Neural cell (in vitro differentiated cells): ENCODE results near the gene TNFAIP8L3. TPM values are rescaled to one million over a fixed set of nuclear protein-coding genes. Genes with fewer than 3 reads are reported as not detected.

ENCODE experiments used
- H2AFZ ChIP-seq: fragments of 200-600, 300-800 bp; sonication (generic), shearing (Covaris generic); 2 replicates; pipeline ENCODE4 v1.6.0; 2014; ENCODE audit warnings: low read depth, mild to moderate bottlenecking, antibody characterized with exemption, low read length, moderate library complexity
- H3F3A ChIP-seq: fragments of 200-600 bp; shearing (Covaris generic); 2 replicates; pipeline ENCODE4 v1.6.1; 2016; ENCODE audit warnings: mild to moderate bottlenecking, moderate library complexity, mixed read lengths, antibody characterized with exemption, low read length; ENCODE audit not compliant: insufficient read depth, poor library complexity, severe bottlenecking
- H3K27ac ChIP-seq: fragments of 200-600, 300-800 bp; sonication (generic), shearing (Covaris generic); 2 replicates; pipeline ENCODE4 v1.5.1; 2014; ENCODE audit warnings: mild to moderate bottlenecking, low read length, moderate library complexity
- H3K27me3 ChIP-seq: fragments of 300-800, 200-600 bp; sonication (generic), shearing (Covaris generic); 2 replicates; pipeline ENCODE4 v1.6.0; 2014; ENCODE audit warnings: mild to moderate bottlenecking, low read depth, low read length, moderate library complexity; ENCODE audit not compliant: insufficient read depth
- H3K36me3 ChIP-seq: fragments of 300-800, 200-600 bp; sonication (generic), shearing (Covaris generic); 2 replicates; pipeline ENCODE4 v1.5.1; 2014; ENCODE audit warnings: mild to moderate bottlenecking, antibody characterized with exemption, low read length, moderate library complexity; ENCODE audit not compliant: insufficient read depth
- H3K4me2 ChIP-seq: fragments of 300-800, 200-600 bp; sonication (generic), shearing (Covaris generic); 2 replicates; pipeline ENCODE4 v1.6.0; 2014; ENCODE audit warnings: mild to moderate bottlenecking, low read length
- H3K4me3 ChIP-seq: fragments of 300-800, 200-600 bp; sonication (generic), shearing (Covaris generic); 2 replicates; pipeline ENCODE4 v1.5.1; 2014; ENCODE audit warnings: mild to moderate bottlenecking, low read length, moderate library complexity
- H3K79me2 ChIP-seq: fragments of 200-600 bp; shearing (Covaris generic); replicated peaks from 2 replicates; pipeline ENCODE4 v1.6.0; 2014; ENCODE audit warnings: mild to moderate bottlenecking, low read length, moderate library complexity; ENCODE audit not compliant: insufficient read depth
- H3K9ac ChIP-seq: fragments of 300-800, 200-600 bp; sonication (generic), shearing (Covaris generic); 2 replicates; pipeline ENCODE4 v1.6.1; 2016; ENCODE audit warnings: mild to moderate bottlenecking, low read length, mixed read lengths
- H3K9me2 ChIP-seq: fragments of 200-600 bp; shearing (Covaris generic); 2 replicates; pipeline ENCODE4 v1.6.1; 2016; ENCODE audit warnings: mild to moderate bottlenecking, low read length, mixed read lengths; ENCODE audit not compliant: insufficient read depth
- H3K9me3 ChIP-seq: fragments of 200-600, 300-800 bp; sonication (generic), shearing (Covaris generic); 2 replicates; pipeline ENCODE4 v1.6.1; 2016; ENCODE audit warnings: mild to moderate bottlenecking, mixed run types, low read length, moderate library complexity, mixed read lengths
- H4K20me1 ChIP-seq: fragments of 200-600 bp; shearing (Covaris generic); 2 replicates; pipeline ENCODE4 v1.6.1; 2016; ENCODE audit warnings: mild to moderate bottlenecking, mixed run types; ENCODE audit not compliant: insufficient read depth
- EP300 ChIP-seq: fragments of 450-650 bp; conservative IDR thresholded peaks from 2 replicates; pipeline ENCODE4 v1.6.1; 2014; ENCODE audit warnings: antibody characterized with exemption, mild to moderate bottlenecking, moderate library complexity; ENCODE audit not compliant: poor library complexity, severe bottlenecking
- EZH2 ChIP-seq: fragments of 200-600, 300-800 bp; shearing (Covaris generic), sonication (generic); IDR thresholded peaks from 2 replicates; pipeline ENCODE4 v1.6.1; 2014; ENCODE audit warnings: antibody characterized with exemption, low read length, borderline replicate concordance, mild to moderate bottlenecking; ENCODE audit not compliant: insufficient read depth, poor library complexity, severe bottlenecking
- MXI1 ChIP-seq: fragments of 450-650 bp; conservative IDR thresholded peaks from 2 replicates; pipeline ENCODE4 v1.6.1; 2014; ENCODE audit warnings: antibody characterized with exemption, mild to moderate bottlenecking; ENCODE audit not compliant: poor library complexity, severe bottlenecking
- POLR2AphosphoS5 ChIP-seq: IDR thresholded peaks from 2 replicates; pipeline ENCODE4 v1.6.1; 2012
- RAD21 ChIP-seq: fragments of 450-650 bp; conservative IDR thresholded peaks from 2 replicates; pipeline ENCODE4 v1.6.1; 2014; ENCODE audit warnings: antibody characterized with exemption, mild to moderate bottlenecking, moderate library complexity
- SMC3 ChIP-seq: fragments of 450-650 bp; conservative IDR thresholded peaks from 2 replicates; pipeline ENCODE4 v1.6.1; 2014; ENCODE audit warnings: antibody characterized with exemption, mild to moderate bottlenecking, moderate library complexity; ENCODE audit not compliant: poor library complexity
- TAF1 ChIP-seq: IDR thresholded peaks from 2 replicates; pipeline ENCODE4 v1.6.1; 2012; ENCODE audit warnings: low read depth
- polyA plus RNA-seq: library from polyadenylated mRNA; depleted of rRNA; stranded (reverse); fragments of >200 nt; gene quantifications from 2 replicates; pipeline ENCODE4 v1.2.3, GENCODE V29; 2014
- TF ChIP-seq, protein P1 (sequence below): IDR thresholded peaks from 2 replicates; pipeline ENCODE4 v1.6.1; 2012; ENCODE audit warnings: borderline replicate concordance
- TF ChIP-seq, protein P2 (sequence below): fragments of 450-650 bp; IDR thresholded peaks from 2 replicates; pipeline ENCODE4 v1.5.1; 2014; ENCODE audit warnings: antibody characterized with exemption, mild to moderate bottlenecking, moderate library complexity; ENCODE audit not compliant: poor library complexity, severe bottlenecking

TNFAIP8L3 gene
- polyA plus RNA-seq, 1 donor from 2014 or later = 0.16 TPM

DNA sequence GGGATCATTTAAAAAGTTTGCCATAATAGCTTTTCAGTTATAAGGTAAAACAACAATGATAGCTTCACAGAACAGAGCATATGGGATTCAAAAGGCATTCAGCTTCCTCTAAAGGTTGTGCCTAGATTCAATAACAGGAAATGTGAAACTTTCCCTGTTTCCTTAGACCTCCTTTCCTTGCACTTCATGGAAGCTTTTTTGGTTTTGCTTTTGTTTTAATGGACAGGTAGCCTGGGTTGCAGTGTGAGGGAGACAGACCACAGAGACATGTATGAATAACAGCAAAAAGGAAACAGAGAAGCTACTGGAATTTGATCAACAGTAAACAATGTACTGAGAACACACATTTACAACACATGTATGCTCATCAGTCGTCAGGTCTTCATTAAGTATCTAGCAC lies 2.3 kb upstream of the TNFAIP8L3 start:
- Histone ChIP-seq H4K20me1 (no peaks in the 10 kb centered on the region), H2AFZ (no peak overlapping the region), H3K9me3 (no peaks in the 10 kb centered on the region), H3K79me2 (no peaks in the 10 kb centered on the region), H3K9ac (no peak overlapping the region), H3K4me2 (no peak overlapping the region), H3K4me3 (no peak overlapping the region), H3K27me3 (peaks cover 41% of the 10 kb centered on the region), H3K9me2 (no peaks in the 10 kb centered on the region), H3F3A (no peaks in the 10 kb centered on the region), H3K36me3 (no peaks in the 10 kb centered on the region), H3K27ac (no peak overlapping the region)
- TF ChIP-seq RAD21 (no peak), POLR2AphosphoS5 (no peak), EP300 (no peak), TAF1 (no peak), SMC3 (no peak), MXI1 (no peak), EZH2 (no peak)
- TF ChIP-seq, protein P1, sequence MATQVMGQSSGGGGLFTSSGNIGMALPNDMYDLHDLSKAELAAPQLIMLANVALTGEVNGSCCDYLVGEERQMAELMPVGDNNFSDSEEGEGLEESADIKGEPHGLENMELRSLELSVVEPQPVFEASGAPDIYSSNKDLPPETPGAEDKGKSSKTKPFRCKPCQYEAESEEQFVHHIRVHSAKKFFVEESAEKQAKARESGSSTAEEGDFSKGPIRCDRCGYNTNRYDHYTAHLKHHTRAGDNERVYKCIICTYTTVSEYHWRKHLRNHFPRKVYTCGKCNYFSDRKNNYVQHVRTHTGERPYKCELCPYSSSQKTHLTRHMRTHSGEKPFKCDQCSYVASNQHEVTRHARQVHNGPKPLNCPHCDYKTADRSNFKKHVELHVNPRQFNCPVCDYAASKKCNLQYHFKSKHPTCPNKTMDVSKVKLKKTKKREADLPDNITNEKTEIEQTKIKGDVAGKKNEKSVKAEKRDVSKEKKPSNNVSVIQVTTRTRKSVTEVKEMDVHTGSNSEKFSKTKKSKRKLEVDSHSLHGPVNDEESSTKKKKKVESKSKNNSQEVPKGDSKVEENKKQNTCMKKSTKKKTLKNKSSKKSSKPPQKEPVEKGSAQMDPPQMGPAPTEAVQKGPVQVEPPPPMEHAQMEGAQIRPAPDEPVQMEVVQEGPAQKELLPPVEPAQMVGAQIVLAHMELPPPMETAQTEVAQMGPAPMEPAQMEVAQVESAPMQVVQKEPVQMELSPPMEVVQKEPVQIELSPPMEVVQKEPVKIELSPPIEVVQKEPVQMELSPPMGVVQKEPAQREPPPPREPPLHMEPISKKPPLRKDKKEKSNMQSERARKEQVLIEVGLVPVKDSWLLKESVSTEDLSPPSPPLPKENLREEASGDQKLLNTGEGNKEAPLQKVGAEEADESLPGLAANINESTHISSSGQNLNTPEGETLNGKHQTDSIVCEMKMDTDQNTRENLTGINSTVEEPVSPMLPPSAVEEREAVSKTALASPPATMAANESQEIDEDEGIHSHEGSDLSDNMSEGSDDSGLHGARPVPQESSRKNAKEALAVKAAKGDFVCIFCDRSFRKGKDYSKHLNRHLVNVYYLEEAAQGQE = no peak
- TF ChIP-seq, protein P2, sequence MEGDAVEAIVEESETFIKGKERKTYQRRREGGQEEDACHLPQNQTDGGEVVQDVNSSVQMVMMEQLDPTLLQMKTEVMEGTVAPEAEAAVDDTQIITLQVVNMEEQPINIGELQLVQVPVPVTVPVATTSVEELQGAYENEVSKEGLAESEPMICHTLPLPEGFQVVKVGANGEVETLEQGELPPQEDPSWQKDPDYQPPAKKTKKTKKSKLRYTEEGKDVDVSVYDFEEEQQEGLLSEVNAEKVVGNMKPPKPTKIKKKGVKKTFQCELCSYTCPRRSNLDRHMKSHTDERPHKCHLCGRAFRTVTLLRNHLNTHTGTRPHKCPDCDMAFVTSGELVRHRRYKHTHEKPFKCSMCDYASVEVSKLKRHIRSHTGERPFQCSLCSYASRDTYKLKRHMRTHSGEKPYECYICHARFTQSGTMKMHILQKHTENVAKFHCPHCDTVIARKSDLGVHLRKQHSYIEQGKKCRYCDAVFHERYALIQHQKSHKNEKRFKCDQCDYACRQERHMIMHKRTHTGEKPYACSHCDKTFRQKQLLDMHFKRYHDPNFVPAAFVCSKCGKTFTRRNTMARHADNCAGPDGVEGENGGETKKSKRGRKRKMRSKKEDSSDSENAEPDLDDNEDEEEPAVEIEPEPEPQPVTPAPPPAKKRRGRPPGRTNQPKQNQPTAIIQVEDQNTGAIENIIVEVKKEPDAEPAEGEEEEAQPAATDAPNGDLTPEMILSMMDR = no peak

DNA sequence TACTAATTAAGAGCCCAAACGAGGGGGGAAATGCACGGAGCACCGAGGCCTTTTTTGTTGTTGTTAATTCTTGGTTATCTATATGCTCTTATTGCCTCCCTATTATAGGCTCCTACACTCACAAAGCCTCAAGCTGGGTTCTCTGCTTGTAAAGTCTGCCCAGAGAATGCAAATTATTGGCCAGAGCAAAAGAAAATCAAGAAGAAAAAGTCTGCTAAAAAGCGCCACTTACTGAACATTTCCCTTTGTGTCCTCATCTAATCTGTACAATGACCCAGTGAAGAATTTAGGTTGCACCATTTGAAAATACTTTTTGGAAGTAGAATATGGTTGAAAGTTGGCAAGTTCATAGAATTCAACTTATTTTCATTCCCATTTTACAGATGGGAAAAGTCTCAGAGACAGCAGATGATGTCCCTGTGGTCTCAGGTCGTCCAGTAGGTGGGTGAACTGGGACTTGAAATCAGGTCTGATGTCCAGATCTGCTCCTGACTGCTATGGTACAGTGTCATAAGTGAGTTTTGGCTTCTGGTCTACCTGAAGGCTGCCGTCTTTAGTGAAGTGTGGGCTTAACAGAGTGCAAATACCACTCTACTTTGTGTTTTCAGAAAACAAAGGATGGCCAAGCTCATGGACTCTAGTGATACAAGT lies 1.1 kb upstream of the TNFAIP8L3 start:
- Histone ChIP-seq H3K27ac (no peak overlapping the region), H3F3A (no peaks in the 10 kb centered on the region), H2AFZ (no peak overlapping the region), H3K9ac (no peak overlapping the region), H3K36me3 (no peaks in the 10 kb centered on the region), H4K20me1 (no peaks in the 10 kb centered on the region), H3K79me2 (no peaks in the 10 kb centered on the region), H3K4me2 (no peak overlapping the region), H3K9me3 (no peaks in the 10 kb centered on the region), H3K27me3 (peaks cover 52% of the 10 kb centered on the region), H3K4me3 (no peak overlapping the region), H3K9me2 (no peaks in the 10 kb centered on the region)
- TF ChIP-seq EZH2 (no peak), POLR2AphosphoS5 (no peak), TAF1 (no peak), SMC3 (no peak), MXI1 (no peak), RAD21 (no peak), EP300 (no peak)
- TF ChIP-seq, protein P2 = no peak
- TF ChIP-seq, protein P1 = no peak
